Chondrocyte (in vitro differentiated cells): ENCODE data around the gene AGAP2. TPM values are rescaled to one million over a fixed set of nuclear protein-coding genes. Genes with fewer than 3 reads are reported as not detected.

ENCODE experiments used
- DNase-seq: peaks from one replicate; pipeline ENCODE4 v3.0.0; 2021; ENCODE audit warnings: mixed read lengths, low spot score
- H3K27ac Mint-ChIP-seq: one replicate; pipeline ENCODE4 v1.8.0; 2021; ENCODE audit warnings: mild to moderate bottlenecking, moderate library complexity, mixed read lengths; ENCODE audit not compliant: unreplicated experiment
- H3K27me3 Mint-ChIP-seq: 2 replicates; pipeline ENCODE4 v1.8.0; 2021; ENCODE audit warnings: low read depth, mixed read lengths
- H3K36me3 Mint-ChIP-seq: 2 replicates; pipeline ENCODE4 v1.8.0; 2021; ENCODE audit warnings: low read depth, mixed read lengths
- H3K4me1 Mint-ChIP-seq: 2 replicates; pipeline ENCODE4 v1.8.0; 2021; ENCODE audit warnings: low read depth, mild to moderate bottlenecking, mixed read lengths
- H3K4me3 Mint-ChIP-seq: one replicate; pipeline ENCODE4 v1.8.0; 2021; ENCODE audit warnings: mild to moderate bottlenecking, moderate library complexity, mixed read lengths; ENCODE audit not compliant: unreplicated experiment
- H3K9me3 Mint-ChIP-seq: 2 replicates; pipeline ENCODE4 v1.8.0; 2021; ENCODE audit warnings: low read depth, mixed read lengths
- CTCF ChIP-seq: fragments of 200-600 bp; sonication (generic); IDR thresholded peaks from 2 replicates; pipeline ENCODE4 v1.5.0; 2021; ENCODE audit warnings: antibody characterized with exemption, mild to moderate bottlenecking, moderate library complexity
- total RNA-seq: library from RNA; stranded (reverse); gene quantifications from 3 replicates; pipeline ENCODE4 v1.2.1, GENCODE V29; 2021

The AGAP2 gene
- total RNA-seq, 1 donor from 2014 or later: 1.9 TPM

- Mint-ChIP-seq H3K4me3 (no peak within 1 kb of the TSS), H3K9me3 (peaks cover 3% of the 10 kb centered on the region), H3K27ac (no peak within 1 kb of the TSS), H3K4me1 (no peaks in the 10 kb centered on the region), H3K27me3 (peaks cover 13% of the 10 kb centered on the region), H3K36me3 (peaks cover 18% of the 10 kb centered on the region)
- TF ChIP-seq CTCF: peak; percentile 82
- peak; percentile 92 for DNase-seq
Measured at GRCh38 chr12:57693659-57694458, 44.7 kb downstream of the AGAP2 start, which contains the start of gene OS9. Gene OS9 (plus strand): TSS chr12:57694132. CDS start chr12:57694162, 30 bp downstream.

GRCh38 chr12:57693317-57693658 is 45.3 kb downstream of the AGAP2 start:
- no peak overlapping the region for H3K27ac Mint-ChIP-seq
- H3K4me3 Mint-ChIP-seq: no peak overlapping the region
- no peak for TF ChIP-seq CTCF
- H3K27me3 Mint-ChIP-seq: peaks cover 19% of the 10 kb centered on the region
- H3K4me1 Mint-ChIP-seq: no peaks in the 10 kb centered on the region
- H3K36me3 Mint-ChIP-seq: peaks cover 12% of the 10 kb centered on the region
- no peak for DNase-seq
- H3K9me3 Mint-ChIP-seq: peaks cover 3% of the 10 kb centered on the region

- Mint-ChIP-seq H3K27me3 (peaks cover 23% of the 10 kb centered on the region), H3K27ac (peak overlapping the region; percentile 57), H3K36me3 (peaks cover 10% of the 10 kb centered on the region), H3K9me3 (peaks cover 3% of the 10 kb centered on the region), H3K4me3 (no peak overlapping the region), H3K4me1 (no peaks in the 10 kb centered on the region)
- no peak for TF ChIP-seq CTCF
- no peak for DNase-seq
Measured at GRCh38 chr12:57692500-57692899, 46.0 kb downstream of the AGAP2 start.

GRCh38 chr12:57688931-57689330 is 49.6 kb downstream of the AGAP2 start:
- no peak for DNase-seq
- H3K4me3 Mint-ChIP-seq: no peak overlapping the region
- H3K36me3 Mint-ChIP-seq: no peaks in the 10 kb centered on the region
- H3K27ac Mint-ChIP-seq: no peak overlapping the region
- no peak for TF ChIP-seq CTCF
- H3K27me3 Mint-ChIP-seq: peaks cover 51% of the 10 kb centered on the region
- H3K9me3 Mint-ChIP-seq: peaks cover 8% of the 10 kb centered on the region
- H3K4me1 Mint-ChIP-seq: no peaks in the 10 kb centered on the region

GRCh38 chr12:57687862-57688261 is 50.7 kb downstream of the AGAP2 start:
- peaks cover 53% of the 10 kb centered on the region for H3K27me3 Mint-ChIP-seq
- no peaks in the 10 kb centered on the region for H3K4me1 Mint-ChIP-seq
- H3K27ac Mint-ChIP-seq: no peak overlapping the region
- no peak for DNase-seq
- TF ChIP-seq CTCF: no peak
- no peak overlapping the region for H3K4me3 Mint-ChIP-seq
- H3K9me3 Mint-ChIP-seq: peaks cover 8% of the 10 kb centered on the region
- no peaks in the 10 kb centered on the region for H3K36me3 Mint-ChIP-seq
